SK-N-MC (cell line): Measurements from ENCODE around the gene SHROOM4.

Experiments used
- EZH2 ChIP-seq: fragments of 200-600 bp; sonication (generic); IDR thresholded peaks from one replicate; pipeline ENCODE4 v1.6.1; 2017; ENCODE audit warnings: antibody characterized with exemption
- POLR2AphosphoS5 ChIP-seq: IDR thresholded peaks from 2 replicates; pipeline ENCODE4 v1.6.1; 2012; ENCODE audit warnings: mild to moderate bottlenecking, low read depth, low read length, borderline replicate concordance

GRCh38 chrX:50815120-50815519 is 1.1 kb upstream of the SHROOM4 start:
- TF ChIP-seq POLR2AphosphoS5 = no peak
- no peak for TF ChIP-seq EZH2
